ENCODE measurements around the gene MPRIP. TPM values are rescaled to one million over a fixed set of nuclear protein-coding genes. Genes with fewer than 3 reads are reported as not detected.

The MPRIP gene
- total and polyA plus RNA-seq, 2 donors (not counting 1 experiment from before 2014, with no cell fraction given): 130 to 299 TPM

DNA sequence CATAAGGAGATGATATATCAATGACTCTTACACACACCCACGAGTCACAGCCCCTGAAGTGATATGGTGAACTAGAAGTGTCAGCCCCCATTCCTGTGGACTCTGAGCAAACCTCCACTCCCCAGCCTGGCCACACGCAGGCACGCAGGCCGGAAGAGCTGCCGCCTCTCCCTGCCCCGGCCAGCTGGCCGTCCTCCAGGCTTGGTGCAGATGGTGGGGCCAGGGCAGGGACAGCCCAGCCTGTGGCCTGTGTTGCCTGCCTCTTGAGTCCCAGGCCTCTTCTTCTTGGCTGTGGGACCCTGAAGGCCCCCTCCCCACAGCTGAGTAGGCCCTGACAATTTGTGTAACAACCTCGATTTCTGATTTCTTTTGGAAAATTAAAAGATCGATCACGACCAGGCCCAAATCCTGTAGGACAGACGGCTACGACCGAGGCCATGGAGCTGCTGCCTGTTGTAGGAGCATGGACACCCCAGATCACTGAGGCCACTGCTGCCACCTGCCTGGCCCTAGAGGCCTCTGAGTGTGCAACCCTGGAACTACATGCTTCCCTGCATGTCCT is 10.0 kb upstream of the MPRIP start:
- intact Hi-C loops (cut with micrococcal nuclease): no loop called here
- H3K9me3 Mint-ChIP-seq (ENCODE audit: insufficient read depth): no peaks in the 10 kb centered on the region
- Histone ChIP-seq H3K4me1 (ENCODE audit: control insufficient read depth in 2 of 2, insufficient read depth in 2 of 2, low read length in 2 of 2) (peaks cover 36 to 39% of the 10 kb centered on the region in 2 donors), H2AFZ (ENCODE audit: insufficient read depth, low read depth, low read length, poor library complexity, severe bottlenecking) (no peak overlapping the region), H4K20me1 (ENCODE audit: control insufficient read depth, insufficient read depth, low read length, poor library complexity, severe bottlenecking) (no peaks in the 10 kb centered on the region), H3K27ac (ENCODE audit: low read length in 2 of 2) (no peak overlapping the region), H3K4me2 (replicated peaks; ENCODE audit: low read depth, low read length, poor library complexity, severe bottlenecking) (no peak overlapping the region), H3K9ac (ENCODE audit: low read length) (no peak overlapping the region), H3K4me3 (ENCODE audit: control extremely low read depth in 1 of 5, extremely low read depth in 1 of 5, insufficient read depth in 1 of 5, low read depth in 2 of 5, low read length in 4 of 5) (no peak overlapping the region), H3K36me3 (replicated peaks in 1 of 2; ENCODE audit: control extremely low read depth in 1 of 2, control insufficient read depth in 1 of 2, extremely low read depth in 1 of 2, insufficient read depth in 2 of 2, low read length in 1 of 2) (no peaks in the 10 kb centered on the region), H3K9me3 (ENCODE audit: control extremely low read depth in 1 of 3, control insufficient read depth in 2 of 3, insufficient read depth in 1 of 3, low read length in 2 of 3) (peaks cover 0 to 2% (median 0%) of the 10 kb centered on the region in 3 donors), H3K27me3 (replicated peaks in 1 of 4; ENCODE audit: control extremely low read depth in 1 of 4, control insufficient read depth in 3 of 4, insufficient read depth in 4 of 4, low read length in 3 of 4) (peaks cover 0 to 3% (median 0%) of the 10 kb centered on the region in 4 experiments), H3K79me2 (ENCODE audit: control insufficient read depth, insufficient read depth, low read length) (peaks cover 3% of the 10 kb centered on the region)
- TF ChIP-seq, protein P1, sequence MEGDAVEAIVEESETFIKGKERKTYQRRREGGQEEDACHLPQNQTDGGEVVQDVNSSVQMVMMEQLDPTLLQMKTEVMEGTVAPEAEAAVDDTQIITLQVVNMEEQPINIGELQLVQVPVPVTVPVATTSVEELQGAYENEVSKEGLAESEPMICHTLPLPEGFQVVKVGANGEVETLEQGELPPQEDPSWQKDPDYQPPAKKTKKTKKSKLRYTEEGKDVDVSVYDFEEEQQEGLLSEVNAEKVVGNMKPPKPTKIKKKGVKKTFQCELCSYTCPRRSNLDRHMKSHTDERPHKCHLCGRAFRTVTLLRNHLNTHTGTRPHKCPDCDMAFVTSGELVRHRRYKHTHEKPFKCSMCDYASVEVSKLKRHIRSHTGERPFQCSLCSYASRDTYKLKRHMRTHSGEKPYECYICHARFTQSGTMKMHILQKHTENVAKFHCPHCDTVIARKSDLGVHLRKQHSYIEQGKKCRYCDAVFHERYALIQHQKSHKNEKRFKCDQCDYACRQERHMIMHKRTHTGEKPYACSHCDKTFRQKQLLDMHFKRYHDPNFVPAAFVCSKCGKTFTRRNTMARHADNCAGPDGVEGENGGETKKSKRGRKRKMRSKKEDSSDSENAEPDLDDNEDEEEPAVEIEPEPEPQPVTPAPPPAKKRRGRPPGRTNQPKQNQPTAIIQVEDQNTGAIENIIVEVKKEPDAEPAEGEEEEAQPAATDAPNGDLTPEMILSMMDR (IDR thresholded peaks at IDR 0.05): no peak
- 96% methylated on average over 12 of the region's 13 CpGs for WGBS (ENCODE audit: insufficient coverage)
- no peak overlapping the region for H3K27ac Mint-ChIP-seq
- no peaks in the 10 kb centered on the region for H3K27me3 Mint-ChIP-seq
- no peak overlapping the region for H3K4me3 Mint-ChIP-seq
- POLR2A ChIA-PET: no interaction called here
- DNase-seq (no peak), ATAC-seq (ENCODE audit: low read depth) (no peak)
- H3K4me1 Mint-ChIP-seq: peaks cover 39% of the 10 kb centered on the region
- CTCF ChIA-PET: no interaction called here

DNA sequence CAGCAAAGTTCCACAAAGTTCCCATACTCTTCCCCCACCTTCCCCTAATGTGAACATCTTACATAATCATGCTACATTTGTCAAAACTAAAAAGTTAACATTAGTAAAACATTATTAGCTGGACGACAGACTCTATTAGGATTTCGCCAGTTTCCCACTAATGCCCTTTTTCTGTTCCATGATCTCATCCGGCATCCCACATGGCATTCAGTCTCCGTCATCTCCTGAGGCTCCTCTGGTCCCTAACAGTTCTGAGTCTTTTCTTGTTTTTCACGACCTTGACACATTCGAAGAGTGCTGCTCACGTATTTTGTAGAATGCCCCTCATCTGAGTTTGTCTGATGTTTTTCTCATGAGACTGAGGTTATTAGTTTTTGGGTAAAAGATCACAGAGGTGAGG is 8.8 kb upstream of the MPRIP start:
- Histone ChIP-seq H3K9me3 (ENCODE audit: control extremely low read depth in 1 of 3, control insufficient read depth in 2 of 3, insufficient read depth in 1 of 3, low read length in 2 of 3) (peaks cover 0 to 2% (median 0%) of the 10 kb centered on the region in 3 donors), H2AFZ (ENCODE audit: insufficient read depth, low read depth, low read length, poor library complexity, severe bottlenecking) (no peak overlapping the region), H3K36me3 (replicated peaks in 1 of 2; ENCODE audit: control extremely low read depth in 1 of 2, control insufficient read depth in 1 of 2, extremely low read depth in 1 of 2, insufficient read depth in 2 of 2, low read length in 1 of 2) (no peaks in the 10 kb centered on the region), H3K4me3 (ENCODE audit: control extremely low read depth in 1 of 5, extremely low read depth in 1 of 5, insufficient read depth in 1 of 5, low read depth in 2 of 5, low read length in 4 of 5) (no peak overlapping the region), H3K27me3 (replicated peaks in 1 of 4; ENCODE audit: control extremely low read depth in 1 of 4, control insufficient read depth in 3 of 4, insufficient read depth in 4 of 4, low read length in 3 of 4) (peaks cover 0 to 3% (median 0%) of the 10 kb centered on the region in 4 experiments), H3K9ac (ENCODE audit: low read length) (no peak overlapping the region), H3K27ac (ENCODE audit: low read length in 2 of 2) (no peak overlapping the region), H3K4me1 (ENCODE audit: control insufficient read depth in 2 of 2, insufficient read depth in 2 of 2, low read length in 2 of 2) (peaks cover 32% of the 10 kb centered on the region in 2 donors), H4K20me1 (ENCODE audit: control insufficient read depth, insufficient read depth, low read length, poor library complexity, severe bottlenecking) (no peaks in the 10 kb centered on the region), H3K4me2 (replicated peaks; ENCODE audit: low read depth, low read length, poor library complexity, severe bottlenecking) (no peak overlapping the region), H3K79me2 (ENCODE audit: control insufficient read depth, insufficient read depth, low read length) (peaks cover 7% of the 10 kb centered on the region)
- Mint-ChIP-seq H3K4me3 (no peak overlapping the region), H3K9me3 (ENCODE audit: insufficient read depth) (no peaks in the 10 kb centered on the region), H3K4me1 (peaks cover 34% of the 10 kb centered on the region), H3K27me3 (no peaks in the 10 kb centered on the region), H3K27ac (no peak overlapping the region)
- POLR2A ChIA-PET: interaction anchor here (0.6 kb wide), 1 partner anchor 12 kb away, joined by 3 read pairs; no protein-coding TSS in a partner anchor
- TF ChIP-seq EZH2 (IDR thresholded peaks at IDR 0.05; ENCODE audit: borderline replicate concordance, insufficient read depth, low read depth, low read length, poor library complexity, severe bottlenecking): no peak
- TF ChIP-seq, protein P1 (IDR thresholded peaks at IDR 0.05): no peak
- no peak for DNase-seq
- WGBS (ENCODE audit: insufficient coverage): 93% methylated on average over 7 of the region's 7 CpGs
- CTCF ChIA-PET: interaction anchor here (0.6 kb wide), 1 partner anchor 35 kb away, joined by 4 read pairs; no protein-coding TSS in a partner anchor
- intact Hi-C loops (cut with micrococcal nuclease): no loop called here
- ATAC-seq (ENCODE audit: low read depth): no peak
